DMS53 treated with DMSO at 0.1 percent for 48 hours (cell line): Measurements from ENCODE around the gene GNAO1.

Source experiments
- DNase-seq: peaks from one replicate; lab custom pipeline; 2025; ENCODE audit not compliant: unreplicated experiment; lab: John Stamatoyannopoulos, UW

GNAO1 gene

GRCh38 chr16:56234737-56235136 lies 43.4 kb downstream of the GNAO1 start:
- no peak for DNase-seq

DNA sequence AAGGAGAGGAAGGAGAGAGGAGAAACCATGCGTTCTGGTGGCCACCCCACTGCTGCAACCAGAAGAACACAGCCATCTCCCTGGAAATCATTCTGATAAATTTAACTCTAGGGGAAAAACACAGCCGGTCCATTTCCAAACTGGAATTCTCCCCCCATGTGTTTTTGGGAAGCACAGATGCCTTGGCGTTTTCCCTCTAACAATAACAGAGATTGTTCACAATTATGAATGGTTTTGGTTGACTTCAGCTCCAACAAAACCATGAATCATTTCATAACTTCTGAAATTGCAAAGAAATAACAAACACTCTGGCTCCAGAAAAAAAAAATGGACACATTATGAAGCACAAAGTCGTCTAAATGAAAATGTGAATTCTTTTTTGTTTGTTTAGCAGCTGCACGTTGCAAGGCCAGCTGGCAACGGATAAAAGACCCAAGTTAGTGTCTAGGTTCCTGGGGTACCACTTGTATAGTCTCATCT lies 46.2 kb downstream of the GNAO1 start:
- DNase-seq = no peak

- no peak for DNase-seq
These were observed 46.9 kb downstream of the GNAO1 start for GRCh38 chr16:56238188-56238587.

- DNase-seq = no peak
These were observed 50.3 kb downstream of the GNAO1 start for GRCh38 chr16:56241596-56241995.

GRCh38 chr16:56242740-56243139 lies 51.5 kb downstream of the GNAO1 start:
- no peak for DNase-seq

GRCh38 chr16:56244612-56245011 lies 53.3 kb downstream of the GNAO1 start:
- DNase-seq = no peak

- DNase-seq = no peak
These were observed 53.9 kb downstream of the GNAO1 start for GRCh38 chr16:56245197-56245596.

- no peak for DNase-seq
These were observed 54.9 kb downstream of the GNAO1 start for GRCh38 chr16:56246051-56246817.

DNA sequence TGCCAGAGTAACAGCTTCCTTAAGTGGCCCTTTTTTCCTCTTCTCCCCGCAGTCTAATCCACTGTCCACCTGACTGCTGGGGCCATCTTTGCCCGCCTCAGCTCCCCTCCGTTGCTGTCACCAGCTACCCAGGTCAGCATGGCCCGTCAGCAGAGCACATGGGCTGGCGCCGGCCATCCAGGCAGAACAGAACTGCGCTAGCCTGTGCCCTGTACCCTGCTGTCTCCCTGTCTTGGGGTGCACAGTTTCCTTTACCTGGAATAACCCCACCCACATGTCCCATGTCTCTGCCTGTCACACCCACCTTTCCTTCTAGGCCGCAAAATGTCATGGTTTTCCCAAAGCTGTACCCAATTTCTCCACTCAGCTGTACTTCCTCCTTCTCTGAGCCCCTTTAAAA lies 55.7 kb downstream of the GNAO1 start:
- DNase-seq = no peak

DNA sequence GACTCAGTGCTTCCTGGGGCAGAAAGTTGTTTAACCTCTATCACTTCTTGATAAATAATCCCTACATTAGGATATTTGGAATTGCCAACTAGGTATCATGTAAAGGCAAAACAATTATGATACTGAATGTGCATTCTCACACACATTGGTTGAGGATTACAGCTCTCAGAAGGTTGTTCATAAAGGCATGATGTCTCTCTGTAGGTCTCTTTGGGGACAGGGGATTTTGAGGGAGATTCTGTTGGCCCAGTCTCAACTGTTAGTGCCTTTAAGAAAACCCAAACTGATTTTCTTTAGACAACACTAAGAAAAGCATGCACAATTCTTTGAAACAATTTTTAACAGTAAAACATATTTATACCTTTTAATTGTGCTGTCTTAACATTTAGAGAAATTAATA lies 56.5 kb downstream of the GNAO1 start:
- no peak for DNase-seq

DNA sequence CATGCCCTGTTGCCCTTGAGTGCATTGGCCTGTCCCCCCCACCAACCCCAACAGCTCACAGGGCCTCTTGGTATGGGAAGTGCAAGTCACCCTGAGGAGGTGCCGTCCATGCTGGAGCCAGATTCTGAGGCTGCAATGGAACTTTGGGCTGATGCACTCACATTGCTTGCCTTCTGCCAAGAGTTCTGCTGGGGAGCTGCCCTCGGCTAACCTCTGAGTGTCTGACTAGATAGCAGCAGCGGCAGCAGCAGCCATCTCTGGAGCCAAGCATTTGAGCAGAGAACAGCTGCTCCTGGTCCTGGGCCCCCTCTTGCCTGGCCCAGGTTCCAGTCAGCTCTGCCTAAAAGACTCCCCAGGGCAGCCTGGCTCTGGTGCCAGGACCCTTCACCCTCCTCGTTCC lies 61.5 kb downstream of the GNAO1 start:
- DNase-seq = no peak

DNA sequence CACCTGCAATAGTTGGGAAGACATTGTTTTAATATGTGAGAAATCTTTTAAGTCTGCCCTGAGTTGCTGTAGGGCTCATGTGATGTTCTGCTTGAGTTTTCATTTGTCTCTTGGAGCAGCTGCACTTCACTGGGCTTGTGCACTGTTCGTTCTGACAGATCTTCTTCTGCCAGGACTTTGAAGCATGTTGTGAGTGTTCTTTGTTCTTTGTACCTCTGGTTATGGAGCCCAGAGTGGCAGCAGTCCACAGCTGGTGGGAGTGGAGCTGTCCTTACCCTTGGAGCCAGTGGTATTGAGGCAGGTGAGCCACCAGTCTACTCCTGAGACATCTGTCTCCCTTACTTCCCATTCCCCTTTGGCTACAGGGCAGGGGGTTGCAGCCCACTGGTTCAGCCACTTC lies 64.6 kb downstream of the GNAO1 start:
- no peak for DNase-seq

DNA sequence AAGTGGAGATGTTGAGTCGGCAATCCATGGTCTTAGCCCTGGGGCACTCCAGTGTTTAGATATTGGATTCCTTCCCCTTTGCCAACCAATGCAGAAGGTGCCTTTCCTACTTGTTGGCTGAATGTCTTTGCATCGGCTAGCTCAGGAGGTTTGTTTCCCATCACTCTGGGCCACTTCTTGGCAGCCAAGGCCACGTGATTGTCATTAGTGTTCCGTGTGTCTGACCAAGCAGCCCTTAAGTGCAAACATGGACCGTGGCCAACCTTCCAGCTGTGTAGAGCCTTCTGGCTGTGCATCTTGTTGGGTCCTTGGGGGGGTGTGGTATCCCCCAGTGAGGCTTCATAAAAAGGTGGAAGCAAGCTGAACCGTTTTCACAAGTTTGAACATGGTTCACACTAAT lies 66.0 kb downstream of the GNAO1 start:
- no peak for DNase-seq

DNA sequence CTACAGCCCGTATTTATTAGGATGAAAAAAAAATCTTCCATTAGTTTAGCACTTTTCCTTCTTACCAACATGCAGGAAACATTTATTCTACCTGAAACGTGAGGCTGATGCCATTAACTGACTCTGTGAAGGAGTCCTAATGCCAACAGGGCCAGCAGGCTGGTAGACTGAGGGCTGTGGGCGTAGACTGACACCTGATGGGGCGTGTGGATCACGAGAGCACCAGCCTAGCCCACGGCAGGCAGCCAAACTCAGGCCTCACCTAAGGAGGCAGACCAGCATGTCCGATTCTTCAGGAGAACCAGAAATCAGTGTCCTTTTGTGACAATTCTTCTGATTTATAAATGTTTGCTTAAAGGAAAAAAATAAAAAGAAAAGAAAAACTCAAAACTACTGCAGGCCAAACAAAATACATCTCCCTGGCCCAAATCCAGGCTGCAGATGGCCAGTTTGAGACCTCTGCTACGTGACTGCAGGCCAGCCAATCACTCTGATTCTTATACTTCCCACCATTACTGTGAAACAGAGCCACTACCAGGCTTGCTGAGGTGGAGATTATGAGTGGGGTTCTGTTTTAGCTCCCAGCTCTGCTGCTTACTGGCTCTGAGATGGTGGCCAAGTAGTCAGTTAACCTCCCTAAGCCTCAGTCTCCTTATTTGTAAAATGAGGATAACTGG lies 66.5 kb downstream of the GNAO1 start:
- DNase-seq = no peak

DNA sequence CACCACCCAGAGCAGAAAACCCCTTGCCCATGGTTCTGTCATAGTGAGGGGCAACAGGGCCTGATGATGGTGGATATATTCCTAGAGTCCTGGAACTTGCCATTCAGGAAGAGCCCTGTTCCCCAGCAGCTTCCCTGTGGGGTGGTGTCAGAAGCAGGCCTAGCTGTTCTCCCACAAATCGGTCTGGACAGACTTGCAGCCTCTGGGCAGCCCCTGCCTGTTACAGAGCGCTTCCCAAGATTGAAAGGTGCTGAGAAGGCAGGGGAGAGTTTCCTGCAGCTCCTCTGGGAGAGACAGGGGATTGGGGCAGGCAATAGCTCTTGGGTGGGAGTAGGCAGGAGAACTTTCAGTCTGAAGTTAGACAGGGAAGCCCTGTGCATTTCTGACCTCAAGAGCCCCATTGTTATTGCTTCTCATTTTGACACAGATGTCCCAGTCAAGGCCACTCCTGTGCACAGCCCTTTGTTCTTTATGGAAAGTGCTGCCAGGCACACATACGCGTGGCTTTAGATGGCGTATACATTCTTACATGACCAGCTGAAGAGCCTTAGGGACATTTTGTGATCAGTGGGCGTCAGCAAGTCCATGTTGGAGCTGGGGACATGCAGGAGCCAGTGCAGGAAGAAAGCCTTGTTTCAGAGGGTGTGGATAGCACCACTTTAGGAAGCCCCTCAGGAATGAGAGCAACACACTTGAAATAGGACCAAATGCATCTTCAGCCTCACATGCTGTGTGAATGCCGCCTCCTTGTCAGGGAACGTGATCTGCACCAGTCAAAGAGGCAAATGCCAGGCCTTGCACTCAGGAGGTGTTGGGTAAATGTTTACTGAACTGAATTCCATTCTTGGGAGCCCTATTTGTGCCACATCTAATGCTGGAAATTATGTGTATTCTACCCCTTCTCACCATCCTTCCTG lies 67.5 kb downstream of the GNAO1 start:
- DNase-seq = no peak

DNA sequence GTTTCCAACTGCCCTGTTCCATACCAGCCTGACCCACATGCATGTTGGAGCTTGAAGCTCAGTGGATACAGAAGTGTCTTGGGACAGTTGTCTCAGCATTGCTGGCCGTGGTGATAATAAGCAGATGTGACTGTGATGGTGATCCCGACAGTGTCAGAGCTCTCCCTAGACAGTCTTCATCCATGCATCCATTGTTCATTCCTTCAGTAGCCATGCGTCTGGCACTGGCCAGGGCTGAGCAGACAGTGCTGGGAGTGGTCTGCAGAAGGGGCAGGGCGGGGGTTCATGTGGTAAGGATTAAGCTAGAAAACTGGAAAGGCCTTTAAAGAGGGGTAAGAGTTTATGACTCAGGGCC lies 68.1 kb downstream of the GNAO1 start:
- no peak for DNase-seq

DNA sequence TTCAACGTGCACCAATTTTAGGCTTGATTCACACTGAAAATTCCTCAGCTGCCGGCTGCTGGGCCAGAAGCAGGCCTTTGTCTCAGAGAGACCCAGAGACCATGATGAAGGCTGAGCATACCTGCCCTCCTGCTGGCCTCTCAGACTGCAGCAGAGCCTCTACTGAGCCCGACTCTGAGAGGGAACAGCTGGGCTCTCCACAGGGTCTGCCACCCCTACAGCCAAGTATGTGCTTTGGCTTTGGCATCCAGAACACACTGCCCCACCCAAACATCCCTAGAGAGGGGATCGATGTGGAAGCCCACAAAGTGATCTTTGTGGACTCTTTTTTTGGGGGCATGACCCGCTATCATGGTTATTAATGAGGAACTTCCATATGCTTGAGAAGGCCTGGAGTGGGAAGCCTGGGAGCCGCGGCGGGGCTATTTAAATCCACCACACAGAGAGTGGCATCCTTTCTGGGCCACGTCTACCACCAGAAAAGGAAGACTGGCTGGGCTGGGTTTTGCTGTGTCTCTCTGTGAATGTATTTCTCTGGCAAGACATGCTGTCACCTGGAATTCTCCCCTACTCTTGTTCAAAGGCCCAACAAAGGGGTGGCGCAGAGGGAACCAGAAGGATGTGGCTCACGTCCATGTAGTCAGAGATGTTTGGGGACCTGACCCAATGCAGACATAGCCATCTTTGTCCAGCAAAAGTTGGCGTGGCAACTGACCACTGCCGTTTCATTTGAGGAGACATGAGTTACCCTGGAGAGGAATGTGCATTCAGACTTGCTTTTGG lies 69.3 kb downstream of the GNAO1 start:
- no peak for DNase-seq

DNA sequence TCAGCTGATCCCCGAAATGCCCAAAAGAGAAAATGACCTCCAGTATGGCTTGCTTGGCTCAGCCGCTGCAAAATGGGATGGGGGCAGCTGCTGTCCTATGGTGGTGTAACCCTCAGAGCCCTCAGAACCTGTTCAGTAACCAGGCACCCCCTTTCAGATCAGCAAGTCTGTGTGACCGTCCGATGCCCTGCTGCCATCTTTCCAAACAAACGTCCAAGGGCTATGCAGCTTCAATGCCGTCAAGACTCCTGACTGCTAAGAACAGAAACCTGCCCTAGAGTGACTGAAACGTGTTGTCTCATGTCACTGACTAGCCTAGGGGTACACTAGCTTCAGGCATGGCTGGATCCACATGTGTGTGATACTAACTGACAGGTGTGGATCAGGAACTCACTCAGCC lies 70.4 kb downstream of the GNAO1 start:
- DNase-seq = no peak

GRCh38 chr16:56262148-56262547 lies 70.9 kb downstream of the GNAO1 start:
- DNase-seq = no peak

DNA sequence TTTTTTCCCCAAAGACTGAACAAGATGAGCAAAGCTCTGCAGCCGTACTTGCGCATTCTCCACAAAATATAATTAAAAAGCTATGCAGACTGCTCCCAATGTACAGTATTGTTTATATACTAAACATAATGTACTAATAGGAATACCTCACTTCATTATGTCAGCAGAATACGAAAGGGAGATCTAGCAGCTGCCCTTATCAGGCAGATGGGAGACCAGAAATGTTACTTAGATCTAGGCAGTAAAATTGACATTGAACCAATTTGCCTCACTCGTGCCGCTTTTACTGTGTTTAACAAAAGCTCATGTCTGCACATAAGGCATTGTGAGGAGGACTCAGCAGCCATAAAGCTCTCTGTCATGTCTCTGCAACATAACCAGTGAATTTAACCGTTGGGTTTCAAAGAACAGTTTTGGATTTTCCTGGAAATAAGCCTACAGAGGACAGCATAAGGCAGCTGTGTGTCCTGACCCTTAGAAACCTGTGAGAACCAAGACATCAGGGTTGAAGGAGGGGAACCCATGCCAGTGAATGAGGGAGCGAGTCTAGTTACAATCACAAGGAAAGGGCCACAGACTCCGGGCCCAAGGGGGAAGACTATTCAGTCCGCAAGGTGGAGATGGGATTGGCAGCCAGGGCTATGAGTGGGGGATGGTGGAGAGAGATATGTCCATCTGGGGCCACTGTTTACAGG lies 71.4 kb downstream of the GNAO1 start:
- no peak for DNase-seq
